Trophoblast cell (in vitro differentiated cells and primary cell): ENCODE data around the gene JARID2.

ENCODE experiments used
- DNase-seq, 2 donors: peaks; one replicate each; pipeline ENCODE4 v3.0.0-alpha.2; 2016
- H2AFZ ChIP-seq: 2 replicates; pipeline ENCODE4 v1.6.1; 2013; ENCODE audit warnings: low read length, moderate library complexity, mild to moderate bottlenecking; ENCODE audit not compliant: insufficient read depth, poor library complexity
- H2AK5ac ChIP-seq: 2 replicates; pipeline ENCODE4 v1.6.1; 2013; ENCODE audit warnings: mild to moderate bottlenecking, low read length
- H2BK120ac ChIP-seq: 2 replicates; pipeline ENCODE4 v1.6.1; 2013; ENCODE audit warnings: low read length, mild to moderate bottlenecking, moderate library complexity; ENCODE audit not compliant: insufficient read depth, poor library complexity
- H2BK12ac ChIP-seq: 2 replicates; pipeline ENCODE4 v1.6.1; 2013; ENCODE audit warnings: mild to moderate bottlenecking, low read length, moderate library complexity
- H2BK5ac ChIP-seq: 2 replicates; pipeline ENCODE4 v1.6.1; 2013; ENCODE audit warnings: low read length, low read depth, moderate library complexity, mild to moderate bottlenecking; ENCODE audit not compliant: poor library complexity
- H3K14ac ChIP-seq: 2 replicates; pipeline ENCODE4 v1.6.1; 2013; ENCODE audit warnings: mild to moderate bottlenecking, low read length
- H3K18ac ChIP-seq: 2 replicates; pipeline ENCODE4 v1.6.1; 2013; ENCODE audit warnings: mild to moderate bottlenecking, low read length
- H3K23ac ChIP-seq: 2 replicates; pipeline ENCODE4 v1.6.1; 2013; ENCODE audit warnings: low read length
- H3K27ac ChIP-seq: 2 replicates; pipeline ENCODE4 v1.5.1; 2013; ENCODE audit warnings: low read depth, mild to moderate bottlenecking, inconsistent platforms, low read length, moderate library complexity
- H3K27me3 ChIP-seq: 2 replicates; pipeline ENCODE4 v1.6.1; 2013; ENCODE audit warnings: inconsistent platforms, mild to moderate bottlenecking, low read length, moderate library complexity; ENCODE audit not compliant: insufficient read depth
- H3K36me3 ChIP-seq, 2 experiments: 1 replicate in 1 of 2; 2 replicates in 1 of 2; pipeline ENCODE4 v1.6.1; 2013; ENCODE audit warnings: low read length in 2 of 2, mild to moderate bottlenecking in 2 of 2, moderate library complexity in 1 of 2; ENCODE audit not compliant: insufficient read depth in 2 of 2, control insufficient read depth in 1 of 2
- H3K4ac ChIP-seq: 2 replicates; pipeline ENCODE4 v1.6.1; 2013; ENCODE audit warnings: low read depth, mild to moderate bottlenecking, low read length, moderate library complexity
- H3K4me1 ChIP-seq, 2 experiments: 1 replicate in 1 of 2; 2 replicates in 1 of 2; pipeline ENCODE4 v1.6.1; 2013; ENCODE audit warnings: low read length in 2 of 2, mild to moderate bottlenecking in 2 of 2, moderate library complexity in 1 of 2; ENCODE audit not compliant: insufficient read depth in 2 of 2, control insufficient read depth in 1 of 2
- H3K4me2 ChIP-seq: 2 replicates; pipeline ENCODE4 v1.6.1; 2013; ENCODE audit warnings: inconsistent platforms, mild to moderate bottlenecking, low read length, moderate library complexity
- H3K4me3 ChIP-seq: 2 replicates; pipeline ENCODE4 v1.5.1; 2013; ENCODE audit warnings: mild to moderate bottlenecking, low read depth, low read length, inconsistent platforms
- H3K79me1 ChIP-seq: one replicate; pipeline ENCODE4 v1.6.1; 2013; ENCODE audit warnings: low read length
- H3K79me2 ChIP-seq: 2 replicates; pipeline ENCODE4 v1.6.1; 2013; ENCODE audit warnings: low read length, mild to moderate bottlenecking; ENCODE audit not compliant: control insufficient read depth, insufficient read depth, poor library complexity
- H3K9ac ChIP-seq: 2 replicates; pipeline ENCODE4 v1.6.1; 2013; ENCODE audit warnings: mild to moderate bottlenecking, low read length
- H3K9me3 ChIP-seq: 2 replicates; pipeline ENCODE4 v1.6.1; 2013; ENCODE audit warnings: low read depth, mild to moderate bottlenecking, control low read depth, inconsistent platforms, low read length; ENCODE audit not compliant: insufficient read depth
- H4K12ac ChIP-seq: 2 replicates; pipeline ENCODE4 v1.6.1; 2013; ENCODE audit warnings: low read depth, mild to moderate bottlenecking, low read length, moderate library complexity
- H4K8ac ChIP-seq: 2 replicates; pipeline ENCODE4 v1.6.1; 2013; ENCODE audit warnings: low read depth, mild to moderate bottlenecking, low read length, moderate library complexity
- H4K91ac ChIP-seq: one replicate; pipeline ENCODE4 v1.6.1; 2013; ENCODE audit warnings: low read depth, mild to moderate bottlenecking, low read length, moderate library complexity
- WGBS: extraction: QIAGEN DNeasy Blood & Tissue Kit; methylation state at CpG from one replicate; pipeline ENCODE4 v1.1.7; 2013; ENCODE audit warnings: missing lambda C conversion rate; ENCODE audit not compliant: insufficient read length, insufficient coverage; ENCODE audit errors: extremely low coverage; 5-methylcytosine and 5-hydroxymethylcytosine counted together

Gene JARID2

DNA sequence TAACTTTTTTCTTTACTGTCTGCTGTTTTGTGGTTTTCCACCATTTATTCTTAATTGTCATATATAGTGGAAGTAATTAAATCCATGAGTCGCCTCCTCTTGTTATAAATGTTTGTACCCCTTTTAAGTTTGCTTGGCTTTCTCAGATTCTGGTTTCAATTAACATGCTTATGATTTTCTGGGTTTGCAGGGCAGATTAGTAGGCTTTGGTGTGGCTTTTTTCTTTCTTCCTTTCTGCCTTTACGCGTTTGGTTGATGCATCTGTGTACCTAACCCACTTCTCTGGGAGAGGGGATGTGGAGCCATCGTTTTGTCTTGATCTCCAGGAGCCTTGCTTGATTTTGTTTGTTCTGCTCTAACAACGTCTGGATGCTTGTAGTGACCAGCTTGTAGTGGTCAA, 100.4 kb downstream of the JARID2 start:
- no peak overlapping the region for H2BK5ac ChIP-seq
- no peak overlapping the region for H3K27ac ChIP-seq
- H2BK12ac ChIP-seq: no peak overlapping the region
- peaks cover 2% of the 10 kb centered on the region for H3K79me1 ChIP-seq
- no peak overlapping the region for H3K9ac ChIP-seq
- H2BK120ac ChIP-seq: no peak overlapping the region
- no peak overlapping the region for H4K8ac ChIP-seq
- H2AK5ac ChIP-seq: no peak overlapping the region
- peaks cover 9 to 17% of the 10 kb centered on the region in 2 experiments for H3K4me1 ChIP-seq
- no peak overlapping the region for H4K12ac ChIP-seq
- peaks cover 0 to 1% of the 10 kb centered on the region in 2 experiments for H3K36me3 ChIP-seq
- H3K18ac ChIP-seq: no peak overlapping the region
- no peak overlapping the region for H4K91ac ChIP-seq
- H2AFZ ChIP-seq: no peak overlapping the region
- H3K14ac ChIP-seq: no peak overlapping the region
- no peak overlapping the region for H3K4me2 ChIP-seq
- H3K23ac ChIP-seq: no peak overlapping the region
- no peaks in the 10 kb centered on the region for H3K9me3 ChIP-seq
- peaks cover 4% of the 10 kb centered on the region for H3K79me2 ChIP-seq
- WGBS: no CpG with 5 or more reads among the region's 5 CpGs
- no peaks in the 10 kb centered on the region for H3K27me3 ChIP-seq
- DNase-seq: no peak
- H3K4me3 ChIP-seq: no peak overlapping the region
- peak overlapping the region; percentile 10 for H3K4ac ChIP-seq

- Histone ChIP-seq H2AK5ac (no peak overlapping the region), H3K9me3 (no peaks in the 10 kb centered on the region), H3K4me2 (no peak overlapping the region), H3K9ac (no peak overlapping the region), H2BK5ac (no peak overlapping the region), H3K4me3 (no peak overlapping the region), H2BK12ac (no peak overlapping the region), H3K27ac (no peak overlapping the region), H3K27me3 (no peaks in the 10 kb centered on the region), H3K79me1 (no peaks in the 10 kb centered on the region), H4K8ac (no peak overlapping the region), H2BK120ac (no peak overlapping the region), H3K36me3 (no peaks in the 10 kb centered on the region), H3K79me2 (no peaks in the 10 kb centered on the region), H4K91ac (no peak overlapping the region), H3K14ac (no peak overlapping the region), H2AFZ (no peak overlapping the region), H3K23ac (no peak overlapping the region), H3K4me1 (peaks cover 6 to 9% of the 10 kb centered on the region in 2 experiments), H4K12ac (no peak overlapping the region), H3K4ac (peak overlapping the region; percentile 43), H3K18ac (no peak overlapping the region)
- no peak for DNase-seq
- no CpG with 5 or more reads among the region's 4 CpGs for WGBS
Measured at GRCh38 chr6:15348528-15348927, 102.7 kb downstream of the JARID2 start.

GRCh38 chr6:15349379-15349778, 103.5 kb downstream of the JARID2 start:
- Histone ChIP-seq H3K27me3 (no peaks in the 10 kb centered on the region), H3K27ac (no peak overlapping the region), H2BK120ac (no peak overlapping the region), H2AFZ (no peak overlapping the region), H3K9me3 (no peaks in the 10 kb centered on the region), H2BK12ac (no peak overlapping the region), H2BK5ac (no peak overlapping the region), H3K4me3 (no peak overlapping the region), H3K4me1 (peaks cover 6 to 9% of the 10 kb centered on the region in 2 experiments), H3K79me1 (no peaks in the 10 kb centered on the region), H2AK5ac (no peak overlapping the region), H4K91ac (no peak overlapping the region), H3K23ac (no peak overlapping the region), H3K79me2 (no peaks in the 10 kb centered on the region), H4K12ac (no peak overlapping the region), H4K8ac (no peak overlapping the region), H3K18ac (no peak overlapping the region), H3K4me2 (no peak overlapping the region), H3K36me3 (no peaks in the 10 kb centered on the region), H3K9ac (no peak overlapping the region), H3K4ac (no peak overlapping the region), H3K14ac (no peak overlapping the region)
- no CpG with 5 or more reads among the region's 5 CpGs for WGBS
- DNase-seq: no peak

- Histone ChIP-seq H3K4me2 (no peak overlapping the region), H4K91ac (no peak overlapping the region), H3K4me3 (no peak overlapping the region), H2AK5ac (no peak overlapping the region), H3K4ac (no peak overlapping the region), H3K79me2 (no peaks in the 10 kb centered on the region), H3K18ac (no peak overlapping the region), H2BK120ac (no peak overlapping the region), H4K12ac (no peak overlapping the region), H2BK5ac (no peak overlapping the region), H3K9ac (no peak overlapping the region), H2BK12ac (no peak overlapping the region), H3K27ac (no peak overlapping the region), H3K4me1 (peaks cover 6 to 9% of the 10 kb centered on the region in 2 experiments), H2AFZ (no peak overlapping the region), H3K27me3 (no peaks in the 10 kb centered on the region), H3K36me3 (no peaks in the 10 kb centered on the region), H3K9me3 (no peaks in the 10 kb centered on the region), H4K8ac (no peak overlapping the region), H3K79me1 (no peaks in the 10 kb centered on the region), H3K14ac (no peak overlapping the region), H3K23ac (no peak overlapping the region)
- DNase-seq: peak; percentile 21 to 79
- no CpG with 5 or more reads among the region's 6 CpGs for WGBS
Measured at GRCh38 chr6:15350386-15351083, 104.7 kb downstream of the JARID2 start.
